Activated CD8-positive, alpha-beta memory T cell treated with anti-CD3 and anti-CD28 coated beads, Interleukin-2, amount 50 U/mL, for 48 hours (primary cell): ENCODE measurements around the gene PSMD8.
"Not testable (repeated sequence)": the region's sequence is repeated elsewhere in the genome, so short reads cannot be mapped to it uniquely, and the experiment has no call there.

ENCODE experiments used
- DNase-seq: peaks from one replicate; pipeline ENCODE4 v3.0.0-alpha.2; 2020

PSMD8 gene

DNA sequence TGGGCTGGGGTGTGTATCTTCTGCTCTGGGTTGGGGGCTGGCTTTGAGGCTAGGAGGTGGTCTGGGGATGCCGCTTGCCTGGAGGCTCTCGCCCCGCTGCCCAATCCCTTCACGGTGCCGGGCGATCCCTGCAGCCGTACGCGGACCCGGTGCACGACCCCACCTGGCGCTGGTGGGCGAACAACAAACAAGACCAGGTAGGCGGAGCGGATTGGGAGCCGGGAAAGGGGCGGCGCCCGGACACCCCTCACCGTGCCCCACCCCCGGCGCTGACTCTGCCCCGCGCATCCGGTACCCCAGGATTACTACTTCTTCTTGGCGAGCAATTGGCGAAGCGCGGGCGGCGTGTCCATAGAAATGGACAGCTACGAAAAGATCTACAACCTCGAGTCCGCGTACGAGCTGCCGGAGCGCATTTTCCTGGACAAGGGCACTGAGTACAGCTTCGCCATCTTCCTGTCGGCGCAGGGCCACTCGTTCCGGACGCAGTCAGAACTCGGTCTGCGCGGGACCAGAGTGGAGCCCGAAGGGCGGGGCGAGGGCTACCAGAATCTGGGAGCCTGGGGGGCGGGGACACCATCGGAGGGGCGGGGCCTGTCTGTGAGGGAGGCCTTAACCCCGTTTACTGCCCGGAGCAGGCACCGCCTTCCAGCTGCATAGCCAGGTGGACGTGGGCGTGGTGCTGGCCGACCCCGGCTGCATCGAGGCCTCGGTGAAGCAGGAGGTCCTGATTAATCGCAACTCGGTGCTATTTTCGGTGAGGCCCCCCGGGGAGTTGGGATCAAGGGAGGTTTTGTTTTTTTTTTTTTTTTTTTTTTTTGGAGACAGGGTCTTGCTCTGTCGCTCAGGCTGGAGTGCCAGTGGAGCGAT, 12.1 kb upstream of the PSMD8 start:
- peak; percentile 90 for DNase-seq

DNA sequence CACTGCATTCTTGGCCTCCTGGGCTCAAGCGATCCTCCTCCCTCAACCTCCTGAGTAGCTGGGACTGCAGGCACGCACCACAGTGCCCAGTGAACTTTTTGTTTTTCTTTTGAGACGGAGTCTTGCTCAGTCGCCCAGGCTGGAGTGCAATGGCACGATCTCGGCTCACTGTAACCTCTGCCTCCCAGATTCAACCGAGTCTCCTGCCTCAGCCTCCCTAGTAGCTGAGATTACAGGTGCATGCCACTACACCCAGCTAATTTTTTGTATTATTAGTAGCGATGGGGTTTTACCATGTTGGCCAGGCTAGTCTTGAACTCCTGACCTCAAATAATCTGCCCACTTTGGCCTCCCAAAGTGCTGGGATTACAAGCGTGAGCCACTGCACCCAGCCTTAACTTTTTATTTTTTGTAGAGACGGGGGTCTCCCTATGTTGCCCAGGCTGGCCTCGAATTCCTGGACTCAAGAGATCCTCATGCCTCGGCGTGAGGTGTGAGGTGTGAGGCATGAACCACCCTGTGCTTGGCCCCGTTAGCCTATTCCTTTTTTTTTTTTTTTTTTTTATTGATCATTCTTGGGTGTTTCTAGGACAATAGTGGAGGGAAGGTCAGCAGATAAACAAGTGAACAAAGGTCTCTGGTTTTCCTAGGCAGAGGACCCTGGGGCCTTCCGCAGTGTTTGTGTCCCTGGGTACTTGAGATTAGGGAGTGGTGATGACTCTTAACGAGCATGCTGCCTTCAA, 11.3 kb upstream of the PSMD8 start:
- not testable (repeated sequence) for DNase-seq

DNA sequence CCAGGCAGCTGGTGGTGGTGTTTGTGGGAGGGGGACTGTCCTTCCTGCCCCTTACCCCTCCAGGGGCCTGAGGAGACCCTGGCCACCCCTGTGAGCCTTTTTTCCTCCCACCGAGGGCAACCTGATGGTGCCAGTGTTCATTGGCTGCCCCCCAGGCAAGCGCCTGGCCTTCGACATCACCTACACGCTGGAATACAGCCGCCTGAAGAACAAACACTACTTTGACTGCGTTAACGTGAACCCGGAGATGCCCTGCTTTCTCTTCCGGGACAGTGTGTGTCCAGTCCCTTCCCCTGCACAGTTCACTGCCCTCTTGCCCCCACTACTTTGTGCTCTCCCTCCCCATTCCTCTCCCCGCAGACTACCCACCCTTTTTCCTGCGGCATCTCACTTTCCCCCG, 7.3 kb upstream of the PSMD8 start:
- DNase-seq, result no peak

DNA sequence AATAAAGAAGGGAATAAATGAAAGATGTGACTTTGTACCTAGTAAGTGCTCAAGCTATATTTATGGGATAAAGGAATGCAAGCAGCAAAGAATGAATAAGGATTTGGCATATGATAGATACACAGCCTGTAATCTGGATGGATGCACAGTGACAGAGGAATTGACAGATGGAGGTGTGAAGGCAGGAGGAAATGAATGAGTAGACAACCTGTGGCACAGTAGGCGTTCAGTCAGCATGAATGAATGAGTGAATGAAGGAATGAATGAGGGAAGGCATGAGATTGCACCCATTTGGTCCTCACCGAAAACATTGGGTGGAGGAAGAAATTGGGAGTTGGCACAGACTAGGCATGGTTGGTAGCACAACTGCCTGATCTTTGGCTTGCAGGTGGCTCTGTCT, 4.8 kb upstream of the PSMD8 start:
- no peak for DNase-seq

DNA sequence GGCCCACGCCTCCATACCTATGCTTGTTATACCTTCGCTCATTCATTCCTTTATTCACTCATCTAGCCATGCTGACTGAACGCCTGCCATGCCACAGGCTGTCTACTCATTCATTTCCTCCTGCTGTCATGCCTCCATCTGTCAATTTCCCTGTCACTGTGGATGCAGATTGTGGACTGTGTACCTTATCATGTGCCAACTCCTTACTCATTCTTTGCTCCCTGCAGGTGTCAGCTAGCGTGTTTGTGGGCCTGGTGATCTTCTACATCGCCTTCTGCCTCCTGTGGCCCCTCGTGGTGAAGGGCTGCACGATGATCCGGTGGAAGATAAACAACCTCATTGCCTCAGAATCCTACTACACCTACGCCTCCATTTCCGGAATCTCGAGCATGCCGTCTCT, 4.1 kb upstream of the PSMD8 start:
- no peak for DNase-seq

DNA sequence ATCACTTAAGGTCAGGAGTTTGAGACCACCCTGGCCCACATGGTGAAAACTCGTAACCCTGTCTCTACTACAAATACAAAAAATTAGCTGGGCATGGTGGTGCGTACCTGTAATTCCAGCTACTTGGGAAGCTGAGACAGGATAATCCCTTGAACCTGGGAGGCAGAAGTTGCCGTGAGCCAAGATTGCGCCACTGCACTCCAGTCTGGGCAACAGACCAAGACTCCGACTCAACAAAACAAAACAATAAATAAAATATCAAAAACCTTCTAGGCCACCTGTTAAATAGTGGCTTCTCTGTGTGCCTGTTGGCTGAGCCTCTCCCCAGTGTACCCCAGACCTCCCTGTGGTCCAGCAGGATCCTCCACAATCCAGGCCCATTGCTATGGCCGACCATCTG, 3.3 kb upstream of the PSMD8 start:
- DNase-seq, result no peak

DNA sequence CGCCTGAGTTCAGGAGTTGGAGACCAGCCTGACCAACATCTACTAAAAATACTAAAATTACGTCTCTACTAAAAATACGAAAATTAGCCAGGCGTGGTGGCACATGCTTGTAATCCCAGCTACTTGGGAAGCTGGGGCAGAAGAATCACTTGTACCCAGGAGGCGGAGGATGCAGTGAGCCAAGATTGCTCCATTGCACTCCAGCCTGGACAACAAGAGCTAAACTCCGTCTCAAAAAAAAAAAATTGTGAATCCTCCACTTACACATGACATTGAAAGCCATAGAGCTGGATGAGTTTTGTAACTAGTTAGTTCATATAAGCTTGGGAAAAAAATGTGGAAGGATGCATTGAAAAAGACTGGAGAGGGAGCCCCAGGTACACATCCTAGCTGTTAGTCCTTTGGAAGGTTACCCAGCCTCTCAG, 452 bp upstream of the PSMD8 start:
- DNase-seq, result no peak

DNA sequence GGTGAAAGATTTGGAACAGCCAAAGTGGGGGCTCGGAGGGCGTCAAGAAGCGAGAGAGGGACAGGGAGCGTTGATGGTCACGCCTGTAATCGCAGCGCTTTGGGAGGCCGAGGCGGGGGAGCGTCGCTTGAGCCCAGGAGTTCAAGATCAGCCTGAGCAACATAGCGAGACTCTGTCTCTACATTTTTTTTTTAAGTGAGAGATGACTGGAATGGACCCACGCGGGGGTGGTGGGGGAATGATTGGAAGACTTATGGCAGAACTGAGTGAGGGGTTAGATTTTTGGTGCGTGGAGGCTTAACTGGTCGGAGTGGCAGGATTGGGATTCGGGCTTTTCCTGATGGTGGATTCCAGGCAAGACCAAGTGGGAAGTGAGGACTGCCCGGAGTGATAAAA, 725 bp downstream of the PSMD8 start:
- no peak for DNase-seq

DNA sequence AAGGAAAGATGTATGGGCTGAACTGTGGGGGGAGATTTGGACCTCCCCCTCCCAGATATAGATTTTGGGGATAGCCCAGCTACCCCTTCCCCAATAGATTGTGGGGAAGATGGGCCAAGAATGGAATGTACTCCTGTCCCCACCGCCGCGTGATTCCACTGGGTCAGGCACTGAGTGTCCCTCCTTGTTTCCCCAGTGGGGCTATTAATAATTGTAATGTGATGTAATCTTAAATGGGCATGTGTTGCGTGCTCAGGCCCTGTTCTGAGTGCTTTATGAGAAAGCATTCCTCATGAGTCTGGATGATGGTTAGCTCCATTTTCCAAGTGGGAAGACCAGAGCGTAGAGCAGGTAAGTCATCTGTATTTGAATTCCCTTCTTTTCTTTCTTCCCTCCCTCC, 1.4 kb downstream of the PSMD8 start:
- no peak for DNase-seq

DNA sequence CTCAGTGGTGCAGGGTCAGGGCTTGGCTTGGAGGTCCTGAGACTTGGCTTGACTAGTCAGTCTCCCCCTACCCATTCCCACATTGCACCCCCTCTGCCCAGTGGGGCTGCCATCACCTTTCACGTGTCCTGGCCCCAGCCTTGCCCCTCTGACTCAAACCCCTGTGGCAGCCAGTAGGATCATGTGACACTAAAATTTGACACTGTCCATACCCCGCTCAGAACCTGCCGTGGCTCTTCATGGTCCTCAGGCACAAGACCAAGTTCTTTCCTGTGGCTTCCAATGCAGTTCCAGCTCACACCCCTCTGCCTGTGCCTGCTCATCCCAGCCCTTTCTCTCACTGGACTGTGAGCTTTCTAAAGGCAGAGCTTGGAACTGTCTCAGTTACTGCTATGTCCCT, 2.2 kb downstream of the PSMD8 start:
- no peak for DNase-seq

DNA sequence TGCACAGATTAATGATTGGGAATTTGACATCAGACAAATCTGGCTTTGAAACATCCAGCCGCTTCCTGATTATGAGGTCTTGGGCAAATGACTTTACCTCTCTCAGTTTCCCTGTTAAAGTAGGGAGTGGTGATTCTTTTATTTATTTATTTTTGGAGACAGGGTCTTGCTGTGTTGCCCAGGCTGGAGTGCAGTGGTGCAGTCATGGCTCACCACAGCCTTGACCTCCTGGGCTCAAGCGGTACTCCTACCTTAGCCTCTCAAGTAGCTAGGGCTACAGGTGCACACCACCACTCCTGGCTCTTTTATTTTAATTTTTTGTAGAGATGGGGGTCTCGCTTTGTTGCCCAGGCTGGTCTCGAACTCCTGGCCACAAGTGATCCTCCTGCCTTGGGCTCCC, 2.7 kb downstream of the PSMD8 start:
- no peak for DNase-seq

DNA sequence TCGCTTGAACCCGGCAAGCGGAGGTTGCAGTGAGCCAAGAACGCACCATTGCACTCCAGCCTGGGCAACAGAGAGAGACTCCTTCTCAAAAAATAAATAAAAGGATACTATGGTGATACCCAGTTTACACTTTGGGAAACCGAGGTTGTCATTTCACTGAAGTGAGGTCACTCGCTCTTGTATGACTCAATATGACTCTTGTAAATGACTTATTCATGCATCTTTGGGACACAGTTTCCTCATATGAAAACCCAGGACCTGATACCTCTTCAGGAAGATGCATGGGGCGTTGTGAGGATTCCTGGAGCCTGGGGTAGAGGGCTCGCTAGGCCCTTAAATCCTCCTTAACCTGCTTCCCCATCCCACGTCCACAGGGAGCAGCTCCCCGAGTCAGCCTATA, 4.5 kb downstream of the PSMD8 start:
- no peak for DNase-seq

DNA sequence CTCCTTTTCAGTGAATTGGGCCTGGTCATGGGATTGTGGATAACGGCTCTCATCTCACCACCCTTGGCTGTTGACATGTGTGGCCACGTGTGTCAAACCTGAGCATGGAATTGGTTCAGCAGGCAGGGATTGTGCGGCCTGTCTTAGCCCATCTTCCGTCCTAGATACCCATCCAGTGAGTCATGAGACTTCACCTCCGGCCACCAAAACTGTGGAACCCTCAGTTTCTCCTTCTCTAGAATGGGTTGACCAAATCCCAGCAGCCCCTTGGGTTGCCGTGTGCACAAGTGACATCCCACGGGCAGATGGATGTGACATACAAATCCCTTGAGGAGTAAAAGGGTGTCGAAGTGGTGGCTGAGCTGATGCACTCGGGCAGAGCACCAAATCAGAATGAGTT, 6.8 kb downstream of the PSMD8 start:
- no peak for DNase-seq

DNA sequence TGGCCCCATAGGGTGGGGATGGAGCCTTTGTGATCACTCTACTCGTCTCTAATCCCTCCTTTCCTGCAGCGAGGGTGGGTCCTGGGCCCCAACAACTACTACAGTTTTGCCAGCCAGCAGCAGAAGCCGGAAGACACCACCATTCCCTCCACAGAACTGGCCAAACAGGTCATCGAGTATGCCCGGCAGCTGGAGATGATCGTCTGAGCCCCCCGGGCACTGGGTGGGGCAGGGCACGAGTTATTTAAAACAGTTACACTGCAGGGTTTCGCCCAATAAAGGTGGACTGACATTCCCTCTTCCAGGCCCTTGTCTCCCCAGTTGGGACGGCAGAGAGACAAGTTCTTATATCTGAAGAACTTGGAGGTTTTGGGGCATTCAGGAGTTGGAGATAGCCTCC, 8.8 kb downstream of the PSMD8 start:
- DNase-seq, result no peak

DNA sequence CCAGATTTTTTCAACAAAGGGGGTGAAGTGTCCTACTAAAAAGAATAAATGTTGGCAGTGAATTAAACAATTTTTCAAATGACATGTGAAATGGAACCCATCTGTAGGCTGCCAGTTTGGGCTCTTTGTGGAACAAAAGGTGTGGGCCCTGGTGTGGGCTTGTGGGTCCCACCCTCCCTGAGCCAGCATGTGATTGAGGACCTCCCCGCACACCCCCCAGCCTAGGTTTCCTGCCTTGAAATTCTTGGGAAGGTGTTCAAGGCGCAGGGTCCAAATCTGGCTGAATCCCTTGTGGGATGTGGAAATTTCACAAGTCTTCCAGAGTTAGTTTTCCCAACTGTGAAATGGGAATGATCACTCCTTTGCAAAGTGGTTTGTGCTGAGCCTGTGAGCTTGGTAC, 9.4 kb downstream of the PSMD8 start:
- no peak for DNase-seq

DNA sequence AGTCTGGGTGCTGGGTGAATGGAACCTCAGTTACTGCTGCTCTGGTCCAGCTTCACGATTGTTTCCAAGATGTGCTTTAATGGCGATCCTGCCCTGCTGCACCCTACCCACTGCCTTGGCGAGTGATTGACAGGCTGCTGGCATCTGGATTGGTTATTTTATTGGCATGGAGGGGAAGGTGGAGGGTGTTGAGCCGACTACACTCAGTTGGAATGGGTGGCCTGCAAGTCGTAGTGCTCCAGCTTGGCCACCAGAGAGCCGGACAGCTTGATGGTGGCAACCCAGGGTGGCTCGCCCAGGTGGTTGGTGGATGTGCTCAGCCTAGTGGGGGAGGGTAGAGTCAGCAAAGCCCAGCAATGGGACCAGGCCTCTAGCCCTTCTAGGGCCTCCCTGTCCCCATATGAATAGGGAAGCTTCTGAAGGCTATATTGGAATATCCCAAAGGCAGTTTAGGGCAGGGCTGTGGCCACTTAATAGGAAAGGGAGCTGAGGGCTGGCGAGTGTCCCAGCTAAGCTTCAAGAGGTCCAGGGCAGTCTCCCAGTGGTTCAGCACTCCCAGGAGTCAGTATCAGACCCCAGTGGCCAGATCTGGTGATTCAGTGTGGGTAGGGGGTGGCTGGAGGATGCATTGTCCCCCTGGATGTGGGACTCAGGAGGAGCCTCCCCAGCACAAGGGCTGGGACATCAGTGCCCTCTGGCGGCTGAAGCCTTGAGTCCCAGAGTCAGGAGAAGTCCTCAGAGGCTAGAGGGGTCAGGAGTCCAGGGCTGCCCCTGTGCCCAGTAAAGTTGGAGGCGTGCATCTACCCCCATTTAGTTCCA, 10.0 kb downstream of the PSMD8 start:
- DNase-seq, result no peak

DNA sequence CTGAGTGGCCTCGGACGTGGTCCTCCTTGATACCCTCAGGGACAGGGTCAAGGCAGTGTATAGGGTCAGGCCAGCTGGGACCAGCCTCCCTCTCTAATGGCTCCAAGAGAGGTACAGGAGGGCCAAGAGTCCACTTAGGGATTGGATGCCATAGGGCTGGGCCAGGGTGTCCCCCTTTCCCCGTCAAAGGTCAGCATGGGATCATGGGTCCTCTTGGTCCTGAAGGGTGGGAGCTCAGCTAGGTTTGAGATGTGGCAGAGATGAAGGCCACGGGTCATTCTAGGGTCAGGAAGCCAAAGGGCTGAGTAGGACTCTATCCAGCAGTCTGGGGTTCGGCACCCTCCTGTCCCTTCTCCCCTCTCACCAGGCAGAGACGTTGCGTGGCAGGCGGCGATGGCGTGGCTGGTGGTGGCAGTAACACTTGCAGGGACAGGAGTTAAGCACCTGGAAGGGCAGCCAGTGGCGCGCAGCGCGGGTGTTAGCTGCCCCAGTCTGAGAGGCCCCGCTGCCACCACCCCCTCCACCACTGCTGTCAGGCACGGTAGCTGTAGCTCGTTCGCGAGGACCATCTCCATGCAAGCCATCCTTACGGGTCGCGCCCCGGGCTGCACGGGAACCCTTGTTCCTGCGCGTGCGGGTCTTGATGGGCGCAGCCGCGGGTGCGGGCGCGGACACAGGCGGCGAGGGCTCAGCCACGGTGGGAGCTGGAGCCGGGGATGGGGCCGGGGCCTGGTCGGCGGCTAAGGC, 10.9 kb downstream of the PSMD8 start:
- no peak for DNase-seq

DNA sequence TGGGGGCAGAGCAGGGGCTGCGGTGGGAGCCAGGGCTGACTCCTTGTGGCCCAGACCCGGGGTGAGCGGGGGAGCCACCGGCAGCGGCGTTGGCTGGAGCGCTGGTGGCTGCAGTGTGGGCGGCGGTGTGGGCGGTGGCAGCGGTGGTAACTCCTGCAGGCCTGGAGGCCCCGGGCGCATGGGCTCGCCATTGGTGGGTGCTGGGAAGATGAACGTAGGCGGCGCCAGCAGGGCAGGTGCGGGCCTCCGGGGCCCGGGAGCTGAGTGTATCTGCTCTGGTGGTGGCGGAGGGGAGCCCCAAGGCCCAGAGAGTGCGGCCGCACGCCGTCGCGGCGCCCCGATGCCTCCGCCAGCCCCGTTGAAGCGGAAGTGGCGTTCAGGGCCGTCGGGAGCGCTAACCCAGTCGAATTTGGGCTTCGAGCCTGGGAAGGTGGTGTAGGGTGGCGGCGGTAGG, 11.5 kb downstream of the PSMD8 start:
- peak; percentile 61 for DNase-seq

DNA sequence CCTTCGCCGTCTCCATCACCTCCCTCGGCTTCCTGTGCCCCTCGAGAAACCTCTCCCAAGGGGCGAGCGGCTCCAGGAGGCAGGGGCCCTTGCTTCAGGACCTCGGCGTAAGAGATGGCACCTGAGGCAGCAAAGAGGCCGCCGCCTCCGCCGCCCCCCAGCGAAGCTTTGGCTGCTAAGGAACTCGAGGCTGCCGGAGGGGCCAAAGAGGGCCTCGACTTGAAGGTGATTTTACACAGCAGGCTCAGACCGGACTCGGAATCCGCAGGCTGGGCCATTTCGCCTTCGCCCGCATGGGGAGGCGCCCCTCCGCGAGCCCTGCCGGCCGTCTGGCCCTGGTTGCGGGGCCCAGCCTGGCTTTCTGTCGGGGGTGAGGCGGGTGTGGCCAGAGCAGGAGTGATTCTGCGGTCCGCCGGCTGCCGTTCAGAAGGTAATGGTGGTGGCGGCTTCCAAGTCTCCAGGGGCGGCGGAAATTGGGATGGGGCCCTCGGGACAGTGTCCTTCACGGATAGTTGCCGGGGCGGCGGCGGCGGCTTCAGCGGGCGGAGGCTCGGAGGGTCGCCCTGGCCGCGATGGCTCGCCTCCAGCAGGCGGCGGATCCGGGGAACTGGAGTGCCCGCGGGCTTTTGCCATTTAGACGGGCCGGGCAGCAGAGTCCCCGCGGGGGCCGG, 12.1 kb downstream of the PSMD8 start:
- DNase-seq, result no peak

DNA sequence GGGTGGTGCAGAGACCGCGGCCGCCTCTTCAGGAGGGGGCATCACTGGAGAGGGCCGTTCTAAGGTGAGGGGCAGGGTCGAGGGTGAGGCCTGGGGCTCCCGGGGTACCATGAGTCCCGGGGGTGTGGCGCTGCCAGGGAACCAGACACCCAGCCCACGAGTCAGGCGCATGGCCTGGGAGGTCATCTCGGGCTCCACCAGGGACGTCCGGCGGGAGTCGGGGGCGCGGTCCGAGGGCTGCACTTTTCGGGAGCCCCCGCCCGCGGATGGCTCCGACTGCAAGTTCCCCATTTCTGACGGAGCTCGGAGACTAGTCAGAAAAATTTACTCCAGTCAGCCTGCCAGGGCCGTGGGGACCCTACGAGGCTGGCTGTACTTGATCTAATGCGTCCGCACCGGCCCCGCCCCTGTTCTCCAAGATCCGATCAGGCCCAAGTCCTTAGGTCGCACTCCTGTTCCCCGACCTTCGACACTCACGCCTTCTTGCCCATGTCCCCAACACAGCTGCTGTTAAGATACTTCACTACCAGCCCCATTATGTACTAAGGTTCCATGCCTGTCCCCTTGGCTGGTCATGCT, 12.7 kb downstream of the PSMD8 start:
- peak; percentile 62 for DNase-seq

DNA sequence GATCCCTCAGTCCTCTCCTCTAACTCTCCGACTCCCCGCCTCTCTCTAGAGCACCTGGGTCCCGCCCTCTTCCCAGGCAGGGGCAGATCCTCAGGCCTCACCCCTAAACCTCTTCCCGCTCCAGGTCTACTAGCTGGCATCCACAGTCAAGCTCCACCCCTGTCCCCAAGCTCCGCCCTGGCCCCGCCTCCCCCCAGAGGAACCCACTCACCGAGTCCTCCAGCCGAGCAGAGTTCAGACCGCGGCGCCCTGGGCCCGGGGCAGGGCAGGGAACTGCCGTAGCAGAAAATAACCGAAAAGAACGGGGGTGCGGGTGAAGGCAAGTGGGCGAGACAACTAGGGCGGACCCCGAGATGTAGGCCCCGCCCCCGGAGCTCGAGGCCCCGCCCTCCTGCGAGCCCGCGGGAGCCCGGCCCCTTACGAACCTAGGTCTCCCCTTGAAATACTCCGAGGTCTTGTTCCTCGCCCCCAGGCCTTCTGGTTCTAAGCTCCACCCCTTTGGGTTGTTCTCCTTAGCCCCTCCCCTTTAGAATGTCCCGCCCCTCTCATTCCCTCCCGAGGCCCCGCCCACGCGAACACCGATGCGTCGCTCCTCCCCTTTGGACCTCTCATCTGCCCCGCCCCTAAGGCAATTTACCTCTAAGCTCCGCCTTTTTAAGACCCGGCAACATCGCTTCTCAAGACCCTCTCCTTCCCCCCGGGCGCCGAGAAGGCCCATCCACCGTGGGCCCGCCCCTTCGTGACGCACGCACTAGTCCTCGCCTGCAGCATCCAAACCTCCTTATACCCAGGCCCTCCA, 13.4 kb downstream of the PSMD8 start, which contains the start of gene GGN:
Gene GGN, minus strand, starts transcription at position 485 of the 799 bp plus-strand sequence. CDS start 773 bp downstream, outside the sequence.
- DNase-seq, result peak; percentile 93
